Common myeloid progenitor, CD34-positive (primary cell): ENCODE data around the gene VRK1.
A peak's percentile ranks its signal among the peaks of the same experiment; 100 is the strongest.

Source experiments
- CTCF ChIA-PET: fragments of 350-600 bp; sonication (Branson Sonifier 250); formaldehyde crosslinking; loops from one replicate; lab custom pipeline; 2021; ENCODE audit warnings: antibody characterized with exemption; lab: Charles Lee
- POLR2A ChIA-PET: fragments of 350-600 bp; sonication (Branson Sonifier 250); formaldehyde crosslinking; loops from one replicate; lab custom pipeline; 2021; ENCODE audit warnings: antibody characterized with exemption; lab: Charles Lee
- DNase-seq, 3 donors: peaks; one replicate each; pipeline versions ENCODE4 v3.0.0 to v3.0.0-alpha.2; 2013
- H3K27ac ChIP-seq, 2 experiments: 1 replicate in 1 of 2; 2 replicates in 1 of 2; pipeline ENCODE4 v1.7.0; 2013; ENCODE audit warnings: inconsistent platforms in 2 of 2, low read length in 2 of 2, mild to moderate bottlenecking in 2 of 2, low read depth in 1 of 2, moderate library complexity in 1 of 2; ENCODE audit not compliant: severe bottlenecking in 2 of 2, insufficient read depth in 1 of 2, poor library complexity in 1 of 2
- H3K27me3 ChIP-seq, 5 experiments: replicated peaks in 2 of 5; 1 replicate in 3 of 5; 2 replicates in 2 of 5; pipeline versions ENCODE4 v1.6.1 to v1.7.0; 2013; ENCODE audit warnings: low read length in 4 of 5, mild to moderate bottlenecking in 2 of 5, moderate library complexity in 2 of 5, inconsistent platforms in 1 of 5; ENCODE audit not compliant: insufficient read depth in 5 of 5, control insufficient read depth in 4 of 5
- H3K36me3 ChIP-seq, 4 experiments: 1 replicate in 2 of 4; 2 replicates in 2 of 4; pipeline versions ENCODE4 v1.6.1 to v1.7.0; 2013; ENCODE audit warnings: low read length in 3 of 4, control low read depth in 1 of 4, mild to moderate bottlenecking in 1 of 4; ENCODE audit not compliant: control insufficient read depth in 4 of 4, insufficient read depth in 4 of 4
- H3K4me1 ChIP-seq, 4 experiments: 1 replicate in 3 of 4; 2 replicates in 1 of 4; pipeline versions ENCODE4 v1.6.1 to v1.7.1; 2013; ENCODE audit warnings: low read length in 3 of 4, mild to moderate bottlenecking in 3 of 4, control low read depth in 1 of 4, inconsistent platforms in 1 of 4, moderate library complexity in 1 of 4; ENCODE audit not compliant: control insufficient read depth in 4 of 4, insufficient read depth in 4 of 4; ENCODE audit errors: control extremely low read depth in 1 of 4
- H3K4me3 ChIP-seq, 7 experiments: 1 replicate in 4 of 7; 2 replicates in 3 of 7; pipeline versions ENCODE4 v1.5.1 to v1.7.0; 2013; ENCODE audit warnings: mild to moderate bottlenecking in 7 of 7, low read length in 6 of 7, moderate library complexity in 6 of 7, inconsistent platforms in 2 of 7, low read depth in 2 of 7, control low read depth in 1 of 7; ENCODE audit not compliant: insufficient read depth in 4 of 7, control insufficient read depth in 1 of 7; ENCODE audit errors: extremely low read depth in 1 of 7
- H3K9me3 ChIP-seq, 5 experiments: 1 replicate in 4 of 5; 2 replicates in 1 of 5; pipeline versions ENCODE4 v1.6.1 to v1.7.1; 2013; ENCODE audit warnings: low read length in 4 of 5, mild to moderate bottlenecking in 2 of 5, inconsistent platforms in 1 of 5, low read depth in 1 of 5, moderate library complexity in 1 of 5; ENCODE audit not compliant: control insufficient read depth in 4 of 5, insufficient read depth in 2 of 5; ENCODE audit errors: control extremely low read depth in 1 of 5
- WGBS: methylation state at CpG from one replicate; pipeline ENCODE4 v1.1.5; 2013; ENCODE audit not compliant: insufficient coverage; 5-methylcytosine and 5-hydroxymethylcytosine counted together

VRK1 gene

GRCh38 chr14:96902004-96902403 lies 104.8 kb downstream of the VRK1 start:
- ChIA-PET CTCF (no interaction called here), POLR2A (no interaction called here)
- peaks cover 0 to 4% (median 0%) of the 10 kb centered on the region in 4 experiments for H3K4me1 ChIP-seq
- 75% methylated on average over 2 of the region's 3 CpGs for WGBS
- no peak overlapping the region for H3K4me3 ChIP-seq
- peaks cover 0 to 4% (median 0%) of the 10 kb centered on the region in 4 experiments for H3K36me3 ChIP-seq
- no peak for DNase-seq
- no peaks in the 10 kb centered on the region for H3K27me3 ChIP-seq
- H3K9me3 ChIP-seq: no peaks in the 10 kb centered on the region
- no peak overlapping the region for H3K27ac ChIP-seq

GRCh38 chr14:96903444-96904023 lies 106.4 kb downstream of the VRK1 start:
- Histone ChIP-seq H3K4me3 (no peak overlapping the region), H3K4me1 (peaks cover 0 to 4% (median 0%) of the 10 kb centered on the region in 4 experiments), H3K27ac (no peak overlapping the region), H3K27me3 (no peaks in the 10 kb centered on the region), H3K9me3 (no peaks in the 10 kb centered on the region), H3K36me3 (peaks cover 0 to 4% (median 0%) of the 10 kb centered on the region in 4 experiments)
- ChIA-PET POLR2A (no interaction called here), CTCF (no interaction called here)
- 94% methylated on average over 3 of the region's 8 CpGs for WGBS
- no peak for DNase-seq

GRCh38 chr14:96904201-96904600 lies 107.0 kb downstream of the VRK1 start:
- Histone ChIP-seq H3K27me3 (no peaks in the 10 kb centered on the region), H3K9me3 (peaks cover 0 to 3% (median 2%) of the 10 kb centered on the region in 5 experiments), H3K36me3 (peaks cover 0 to under 1% (median 0%) of the 10 kb centered on the region in 4 experiments), H3K4me3 (no peak overlapping the region), H3K4me1 (peaks cover 0 to 4% (median 0%) of the 10 kb centered on the region in 4 experiments), H3K27ac (no peak overlapping the region)
- ChIA-PET POLR2A (no interaction called here), CTCF (no interaction called here)
- WGBS: 93% methylated on average over 3 of the region's 3 CpGs
- no peak for DNase-seq

GRCh38 chr14:96905065-96905464 lies 107.9 kb downstream of the VRK1 start:
- H3K36me3 ChIP-seq: no peaks in the 10 kb centered on the region
- H3K27me3 ChIP-seq: no peaks in the 10 kb centered on the region
- no peak overlapping the region for H3K27ac ChIP-seq
- POLR2A ChIA-PET: no interaction called here
- CTCF ChIA-PET: no interaction called here
- WGBS: 100% methylated on average over 1 of the region's 1 CpG
- no peak overlapping the region for H3K4me3 ChIP-seq
- DNase-seq: no peak
- H3K9me3 ChIP-seq: peaks cover 1 to 12% (median 8%) of the 10 kb centered on the region in 5 experiments
- peaks cover 0 to 4% (median 0%) of the 10 kb centered on the region in 4 experiments for H3K4me1 ChIP-seq

DNA sequence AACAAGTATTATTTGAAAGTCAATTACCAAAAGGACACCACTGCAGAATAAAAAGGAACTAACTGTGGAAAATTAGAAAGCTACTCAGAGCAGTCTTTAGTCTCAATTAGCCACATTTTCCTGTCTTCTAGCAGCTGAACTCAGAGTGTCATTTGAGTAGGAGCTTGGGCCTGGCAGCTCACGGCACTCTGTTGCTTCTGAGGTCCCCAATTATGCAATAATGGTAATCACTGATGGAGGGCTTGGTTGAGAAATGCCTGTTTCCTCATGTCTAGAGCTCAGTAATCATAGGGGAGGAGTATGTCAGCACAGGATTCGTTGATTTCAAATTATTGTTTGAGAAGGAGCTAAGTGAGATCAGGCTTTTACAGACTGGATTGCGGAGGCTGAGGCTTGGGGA lies 108.6 kb downstream of the VRK1 start:
- 95% methylated on average over 3 of the region's 3 CpGs for WGBS
- Histone ChIP-seq H3K4me3 (no peak overlapping the region), H3K4me1 (peaks cover 0 to 4% (median under 1%) of the 10 kb centered on the region in 4 experiments), H3K36me3 (no peaks in the 10 kb centered on the region), H3K9me3 (peaks cover 1 to 13% (median 8%) of the 10 kb centered on the region in 5 experiments), H3K27me3 (no peaks in the 10 kb centered on the region), H3K27ac (no peak overlapping the region)
- ChIA-PET POLR2A (no interaction called here), CTCF (no interaction called here)
- DNase-seq: peak in 2 of 3 donors; percentile 15 to 30

DNA sequence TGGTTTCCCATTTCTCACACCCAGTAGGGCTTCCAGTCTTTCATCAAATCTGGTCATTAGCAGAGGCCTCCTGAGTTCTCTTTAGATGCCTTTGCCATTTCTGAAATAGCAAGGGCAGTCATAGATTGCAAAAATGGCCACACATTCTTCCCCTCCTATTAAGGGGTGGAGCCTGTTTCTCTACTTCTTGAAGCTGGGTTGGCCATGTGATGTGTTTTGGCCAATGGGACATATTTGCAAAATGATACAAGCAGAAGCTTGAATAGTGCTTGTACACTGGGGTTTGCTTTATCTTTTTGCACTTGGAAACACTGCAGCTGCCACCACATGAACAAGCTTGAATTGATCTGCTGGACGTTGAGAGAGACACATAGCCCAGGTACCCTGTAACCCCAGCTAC lies 109.3 kb downstream of the VRK1 start:
- no peak for DNase-seq
- ChIA-PET CTCF (no interaction called here), POLR2A (no interaction called here)
- no peak overlapping the region for H3K4me3 ChIP-seq
- H3K9me3 ChIP-seq: peaks cover 1 to 13% (median 8%) of the 10 kb centered on the region in 5 experiments
- H3K27ac ChIP-seq: no peak overlapping the region
- no peaks in the 10 kb centered on the region for H3K27me3 ChIP-seq
- peaks cover 1 to 9% (median 5%) of the 10 kb centered on the region in 4 experiments for H3K4me1 ChIP-seq
- no peaks in the 10 kb centered on the region for H3K36me3 ChIP-seq
- 100% methylated on average over 1 of the region's 1 CpG for WGBS

DNA sequence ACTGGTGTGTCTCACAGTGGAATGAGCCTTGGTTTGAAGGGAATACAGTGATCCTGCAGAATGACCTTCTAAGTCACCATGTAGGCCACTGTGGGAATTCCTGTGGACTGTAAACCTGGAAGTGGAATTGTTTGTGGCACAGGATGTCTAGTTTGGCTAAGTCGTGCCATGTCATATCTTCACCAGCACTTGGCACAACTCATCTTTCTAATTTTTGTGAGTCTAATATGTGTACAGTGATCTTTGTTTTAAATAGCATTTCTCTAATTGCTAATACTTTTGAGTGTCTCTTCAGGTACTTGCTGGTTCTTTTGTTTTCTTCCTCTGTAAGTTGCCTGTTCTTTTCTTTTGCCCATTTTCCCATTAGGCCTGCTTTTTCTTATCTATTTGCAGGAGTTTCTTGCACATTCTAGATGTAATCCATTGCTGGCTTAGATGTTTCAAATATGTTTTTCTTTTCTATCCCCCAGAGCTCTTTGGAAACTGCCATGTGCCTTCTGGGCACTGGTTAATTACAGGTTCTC lies 112.7 kb downstream of the VRK1 start:
- H3K36me3 ChIP-seq: no peaks in the 10 kb centered on the region
- H3K4me1 ChIP-seq: peaks cover 6 to 16% (median 12%) of the 10 kb centered on the region in 4 experiments
- ChIA-PET CTCF (no interaction called here), POLR2A (no interaction called here)
- H3K4me3 ChIP-seq: no peak overlapping the region
- H3K9me3 ChIP-seq: peaks cover 1 to 15% (median 10%) of the 10 kb centered on the region in 5 experiments
- WGBS: no CpG with 5 or more reads among the region's 1 CpG
- no peaks in the 10 kb centered on the region for H3K27me3 ChIP-seq
- no peak for DNase-seq
- H3K27ac ChIP-seq: no peak overlapping the region
